Ovary (tissue), 10 donors: ENCODE data around the gene FSTL3. TPM values are rescaled to one million over a fixed set of nuclear protein-coding genes. Genes with fewer than 3 reads are reported as not detected.
"Not testable (repeated sequence)": the region's sequence is repeated elsewhere in the genome, so short reads cannot be mapped to it uniquely, and the experiment has no call there.

ENCODE experiments used
- DNase-seq, 5 donors: peaks; one replicate each; pipeline ENCODE4 v3.0.0-alpha.2; 2019 to 2020
- H3K27ac ChIP-seq, 2 donors: fragments of 200-600 bp; one replicate each; pipeline versions ENCODE4 v1.5.1 to v1.8.0; 2019 to 2022
- H3K27me3 ChIP-seq: fragments of 200-600 bp; one replicate; pipeline ENCODE4 v1.8.0; 2022
- H3K36me3 ChIP-seq: fragments of 200-600 bp; sonication (generic); one replicate; pipeline ENCODE4 v1.5.1; 2019
- H3K4me1 ChIP-seq: one replicate; pipeline ENCODE4 v1.8.1; 2013; ENCODE audit warnings: mild to moderate bottlenecking, moderate library complexity; ENCODE audit not compliant: insufficient read depth
- H3K4me3 ChIP-seq: fragments of 200-600 bp; sonication (generic); one replicate; pipeline ENCODE4 v1.5.1; 2017
- H3K9me3 ChIP-seq, 2 donors: fragments of 200-600 bp in 1 of 2; sonication (generic) in 1 of 2; one replicate each; pipeline versions ENCODE4 v1.5.1 to v1.8.1; 2013 to 2019; ENCODE audit warnings: mild to moderate bottlenecking in 1 of 2, moderate library complexity in 1 of 2
- CTCF ChIP-seq, 3 donors: fragments of 450-650 bp in 2 of 3; fragments of 200-600 bp in 1 of 3; IDR thresholded peaks; one replicate each; pipeline versions ENCODE4 v1.5.1 to v1.8.0; 2016 to 2022; ENCODE audit warnings: antibody characterized with exemption in 3 of 3, mild to moderate bottlenecking in 1 of 3
- EP300 ChIP-seq: sonication (generic); formaldehyde crosslinking; IDR thresholded peaks from one replicate; pipeline ENCODE4 v1.6.1; 2017; ENCODE audit warnings: antibody characterized with exemption
- POLR2A ChIP-seq: fragments of 450-650 bp; IDR thresholded peaks from one replicate; pipeline ENCODE4 v1.6.1; 2017; ENCODE audit warnings: antibody characterized with exemption, mild to moderate bottlenecking, moderate library complexity
- WGBS, 3 donors: extraction: QIAGEN DNeasy Blood & Tissue Kit in 1 of 3; methylation state at CpG; one replicate each; pipeline versions ENCODE4 v1.1.5 to v1.1.7; 2013 to 2017; 5-methylcytosine and 5-hydroxymethylcytosine counted together
- intact Hi-C, 4 donors: fragments of 100-400 bp; cut with DNase I; formaldehyde crosslinking; loops; one replicate each; pipeline versions ENCODE4 v1.11.0 to v1.15.1; 2022 to 2023
- long read RNA-seq, 3 donors: library from polyadenylated mRNA in 2 of 3; unstranded in 2 of 3; transcript quantifications; one replicate each; pipeline ENCODE4 v2.0.0 and lab custom pipeline, GENCODE V29; 2021 to 2026
- polyA plus RNA-seq, 2 donors: library from polyadenylated mRNA; stranded (reverse); fragments of 200-250 nt in 1 of 2; fragments of 350-450 nt in 1 of 2; fragmentation: Illumina TruSeq in 1 of 2; extraction: RNeasy Lipid Tissue Mini Kit (QIAGEN cat#74804) in 1 of 2; gene quantifications; one replicate each; pipeline ENCODE4 v1.2.3, GENCODE V29; 2013 to 2014
- total RNA-seq, 7 donors: library from RNA; depleted of rRNA in 2 of 7; stranded (reverse); fragments of >200 nt in 2 of 7; fragmentation: NEBNext Ultra II Directional in 3 of 7; extraction: Animal tissue kit (Norgen Biotek cat#: 25700) in 3 of 7; gene quantifications; one replicate each; pipeline versions ENCODE4 v1.1.0 to v1.2.4, GENCODE V29; 2016 to 2023
- donor health status: DM: no; HTN: no; CAD: no; lungs with moderate emphysema.
- donor health status: DM: no; HTN: no; CAD: no.
- donor health status: Bipolar disorder and iron deficiency.
- donor health status: DM: yes; HTN: yes; CAD: no.
- donor health status: DM: no; HTN: no; CAD: no.
- donor health status: DM: yes; HTN: yes; CAD: no.

Gene FSTL3
- 100 to 1,000 TPM in 1 of 7 donors, 10 to 100 TPM in 6; 21.3 to 141 (median 45.7) TPM for total RNA-seq
- polyA plus RNA-seq = 10 to 100 TPM; 16.9 to 22.6 TPM
- long read RNA-seq, donor 1, transcript FSTL3-206 (3 exons, 2,144 nt) = major isoform, 9 of 55 reads
- long read RNA-seq, donor 1, partial matches to known transcripts = 5 of 55 reads
- long read RNA-seq, donor 1, other reads (novel, unspliced or antisense) = 36 of 55 reads
- long read RNA-seq, donor 2, partial matches to known transcripts = 0 of 2 reads
- long read RNA-seq, donor 2, other reads (novel, unspliced or antisense) = 0 of 2 reads
- long read RNA-seq, donor 3, transcript FSTL3-201 (5 exons, 2,542 nt) = major isoform, 49 of 104 reads
- long read RNA-seq, donor 3, partial matches to known transcripts = 26 of 104 reads
- long read RNA-seq, donor 3, other reads (novel, unspliced or antisense) = 29 of 104 reads

GRCh38 chr19:676339-677105 lies at the start of gene FSTL3:
FSTL3 (plus strand) TSS chr19:676392; CDS start chr19:676424, 32 bp downstream.
- TF ChIP-seq EP300 = no peak
- peak; percentile 26 for TF ChIP-seq POLR2A
- no peak for TF ChIP-seq CTCF (IDR thresholded peaks at IDR 0.05)
- intact Hi-C loops = loop anchor here in 2 of 4 donors (5.0 to 10.0 kb wide), 2 partner anchors 46 to 258 kb away; no protein-coding TSS in a partner anchor
- Histone ChIP-seq H3K36me3 (no peaks in the 10 kb centered on the region), H3K27me3 (no peaks in the 10 kb centered on the region), H3K4me3 (peak within 1 kb of the TSS; percentile 43), H3K27ac (peak within 1 kb of the TSS; percentile 70 to 74), H3K4me1 (peaks cover 22% of the 10 kb centered on the region), H3K9me3 (no peaks in the 10 kb centered on the region)
- DNase-seq = peak in 4 of 5 donors; percentile 59 to 75 (median 66)
- 1 to 4% (median 1%) methylated on average over 34 to 63 of the region's 63 CpGs for WGBS, 3 donors

- not testable (repeated sequence) for H3K36me3 ChIP-seq, H3K27me3 ChIP-seq, H3K9me3 ChIP-seq, H3K4me1 ChIP-seq, DNase-seq, H3K4me3 ChIP-seq, H3K27ac ChIP-seq
- 95 to 98% (median 96%) methylated on average over 7 of the region's 7 CpGs for WGBS, 3 donors
- intact Hi-C loops = loop anchor here in 1 of 4 donors (10.0 kb wide), 1 partner anchor 92 kb away; the partner anchor contains the start of gene CDC34
Observed at GRCh38 chr19:626566-626965, 49.6 kb upstream of the FSTL3 start.

GRCh38 chr19:628168-628567 lies 48.0 kb upstream of the FSTL3 start:
- Histone ChIP-seq H3K9me3 (no peaks in the 10 kb centered on the region), H3K36me3 (no peaks in the 10 kb centered on the region), H3K4me3 (no peak overlapping the region), H3K4me1 (peaks cover 5% of the 10 kb centered on the region), H3K27ac (no peak overlapping the region), H3K27me3 (no peaks in the 10 kb centered on the region)
- no peak for DNase-seq
- 83 to 86% (median 83%) methylated on average over 18 to 19 of the region's 19 CpGs for WGBS, 3 donors
- TF ChIP-seq EP300 = no peak
- no peak for TF ChIP-seq POLR2A
- TF ChIP-seq CTCF (IDR thresholded peaks at IDR 0.05) = no peak
- intact Hi-C loops = loop anchor here in 1 of 4 donors (10.0 kb wide), 1 partner anchor 93 kb away; the partner anchor contains the start of gene CDC34

GRCh38 chr19:629515-629914 lies 46.7 kb upstream of the FSTL3 start:
- not testable (repeated sequence) for H3K4me3 ChIP-seq, H3K27ac ChIP-seq, H3K27me3 ChIP-seq, H3K9me3 ChIP-seq, H3K36me3 ChIP-seq, DNase-seq
- peaks cover 12% of the 10 kb centered on the region for H3K4me1 ChIP-seq
- intact Hi-C loops = loop anchor here in 1 of 4 donors (10.0 kb wide), 1 partner anchor 95 kb away; the partner anchor contains the start of gene CDC34
- 57 to 61% (median 58%) methylated on average over 25 of the region's 25 CpGs for WGBS, 3 donors

GRCh38 chr19:629961-630714 lies 46.1 kb upstream of the FSTL3 start:
- Histone ChIP-seq H3K4me1 (peaks cover 12% of the 10 kb centered on the region), H3K27ac (no peak overlapping the region), H3K4me3 (no peak overlapping the region), H3K36me3 (no peaks in the 10 kb centered on the region), H3K9me3 (no peaks in the 10 kb centered on the region), H3K27me3 (no peaks in the 10 kb centered on the region)
- peak in 1 of 5 donors; percentile 32 for DNase-seq
- WGBS, 3 donors = 87 to 91% (median 89%) methylated on average over 30 of the region's 30 CpGs
- TF ChIP-seq POLR2A = no peak
- TF ChIP-seq EP300 = no peak
- TF ChIP-seq CTCF (IDR thresholded peaks at IDR 0.05) = no peak
- intact Hi-C loops = loop anchor here in 1 of 4 donors (10.0 kb wide), 1 partner anchor 95 kb away; the partner anchor contains the start of gene CDC34
